ENCODE measurements around the gene MGAT5. TPM values are rescaled to one million over a fixed set of nuclear protein-coding genes. Genes with fewer than 3 reads are reported as not detected.

The MGAT5 gene
- total RNA-seq, 1 experiment from 2014 or later, result 22.1 TPM

GRCh38 chr2:134259994-134260393, 6.1 kb downstream of the MGAT5 start:
- intact Hi-C loops (cut with micrococcal nuclease; ENCODE audit: unreplicated experiment), result no loop called here
- no peaks in the 10 kb centered on the region for H3K27me3 ChIP-seq (replicated peaks; ENCODE audit: control insufficient read depth, insufficient read depth, low read length)
- CTCF ChIA-PET, result no interaction called here
- Mint-ChIP-seq H3K27ac (ENCODE audit: unreplicated experiment) (no peak overlapping the region), H3K36me3 (ENCODE audit: insufficient read depth, unreplicated experiment) (peaks cover 6% of the 10 kb centered on the region), H3K27me3 (ENCODE audit: insufficient read depth, unreplicated experiment) (no peaks in the 10 kb centered on the region), H3K9me3 (ENCODE audit: unreplicated experiment) (no peaks in the 10 kb centered on the region), H3K4me3 (ENCODE audit: unreplicated experiment) (no peak overlapping the region), H3K4me1 (ENCODE audit: low read depth, unreplicated experiment) (no peaks in the 10 kb centered on the region)
- H3K36me3 ChIP-seq (ENCODE audit: control insufficient read depth, insufficient read depth, low read length), result no peaks in the 10 kb centered on the region
- H3K4me1 ChIP-seq, result no peaks in the 10 kb centered on the region
- TF ChIP-seq CTCF (IDR thresholded peaks at IDR 0.05; ENCODE audit: insufficient read depth in 1 of 2, low read depth in 1 of 2, low read length in 1 of 2, severe bottlenecking in 1 of 2, unreplicated experiment in 1 of 2), result no peak
- POLR2A ChIA-PET, result no interaction called here
- BruUV-seq (replicated peaks), result no TSS peak
- DNase-seq, result no peak
- H3K4me3 ChIP-seq (ENCODE audit: low read depth, low read length), result no peak overlapping the region
- H3K9me3 ChIP-seq, result no peaks in the 10 kb centered on the region

- ChIA-PET CTCF (no interaction called here), POLR2A (no interaction called here)
- H3K36me3 ChIP-seq (ENCODE audit: control insufficient read depth, insufficient read depth, low read length), result no peaks in the 10 kb centered on the region
- no peaks in the 10 kb centered on the region for H3K4me1 Mint-ChIP-seq (ENCODE audit: low read depth, unreplicated experiment)
- H3K4me3 Mint-ChIP-seq (ENCODE audit: unreplicated experiment), result no peak overlapping the region
- BruUV-seq (replicated peaks), result no TSS peak
- no peaks in the 10 kb centered on the region for H3K27me3 Mint-ChIP-seq (ENCODE audit: insufficient read depth, unreplicated experiment)
- TF ChIP-seq CTCF (IDR thresholded peaks at IDR 0.05; ENCODE audit: insufficient read depth in 1 of 2, low read depth in 1 of 2, low read length in 1 of 2, severe bottlenecking in 1 of 2, unreplicated experiment in 1 of 2), result no peak
- H3K27me3 ChIP-seq (replicated peaks; ENCODE audit: control insufficient read depth, insufficient read depth, low read length), result no peaks in the 10 kb centered on the region
- DNase-seq, result no peak
- no peak overlapping the region for H3K27ac Mint-ChIP-seq (ENCODE audit: unreplicated experiment)
- H3K9me3 Mint-ChIP-seq (ENCODE audit: unreplicated experiment), result no peaks in the 10 kb centered on the region
- H3K36me3 Mint-ChIP-seq (ENCODE audit: insufficient read depth, unreplicated experiment), result peaks cover under 1% of the 10 kb centered on the region
- H3K4me3 ChIP-seq (ENCODE audit: low read depth, low read length), result no peak overlapping the region
- no peaks in the 10 kb centered on the region for H3K9me3 ChIP-seq
- intact Hi-C loops (cut with micrococcal nuclease; ENCODE audit: unreplicated experiment), result no loop called here
- no peaks in the 10 kb centered on the region for H3K4me1 ChIP-seq
Measured at GRCh38 chr2:134260713-134261112, 6.8 kb downstream of the MGAT5 start.

GRCh38 chr2:134261398-134262131, 7.7 kb downstream of the MGAT5 start:
- Mint-ChIP-seq H3K27ac (ENCODE audit: unreplicated experiment) (no peak overlapping the region), H3K4me1 (ENCODE audit: low read depth, unreplicated experiment) (no peaks in the 10 kb centered on the region), H3K4me3 (ENCODE audit: unreplicated experiment) (no peak overlapping the region), H3K27me3 (ENCODE audit: insufficient read depth, unreplicated experiment) (no peaks in the 10 kb centered on the region), H3K9me3 (ENCODE audit: unreplicated experiment) (no peaks in the 10 kb centered on the region), H3K36me3 (ENCODE audit: insufficient read depth, unreplicated experiment) (no peaks in the 10 kb centered on the region)
- BruUV-seq (replicated peaks), result no TSS peak
- H3K4me3 ChIP-seq (ENCODE audit: low read depth, low read length), result no peak overlapping the region
- H3K9me3 ChIP-seq, result no peaks in the 10 kb centered on the region
- no peaks in the 10 kb centered on the region for H3K36me3 ChIP-seq (ENCODE audit: control insufficient read depth, insufficient read depth, low read length)
- H3K27me3 ChIP-seq (replicated peaks; ENCODE audit: control insufficient read depth, insufficient read depth, low read length), result no peaks in the 10 kb centered on the region
- no peak for TF ChIP-seq CTCF (IDR thresholded peaks at IDR 0.05; ENCODE audit: insufficient read depth in 1 of 2, low read depth in 1 of 2, low read length in 1 of 2, severe bottlenecking in 1 of 2, unreplicated experiment in 1 of 2)
- intact Hi-C loops (cut with micrococcal nuclease; ENCODE audit: unreplicated experiment), result no loop called here
- no peaks in the 10 kb centered on the region for H3K4me1 ChIP-seq
- POLR2A ChIA-PET, result no interaction called here
- CTCF ChIA-PET, result no interaction called here
- no peak for DNase-seq

All from Caco-2 (cell line).